Measurements from ENCODE around the gene P3H2. TPM values are rescaled to one million over a fixed set of nuclear protein-coding genes. Genes with fewer than 3 reads are reported as not detected.
"Not testable (repeated sequence)": the region's sequence is repeated elsewhere in the genome, so short reads cannot be mapped to it uniquely, and the experiment has no call there.

The P3H2 gene
- total RNA-seq, 2 donors from 2014 or later: 5.1 to 5.4 TPM

- Histone ChIP-seq H3K27ac (no peak overlapping the region), H3K9me3 (no peaks in the 10 kb centered on the region), H3K4me1 (peaks cover 0 to 5% of the 10 kb centered on the region in 2 donors), H3K27me3 (no peaks in the 10 kb centered on the region), H3K4me3 (no peak overlapping the region), H3K36me3 (no peaks in the 10 kb centered on the region)
- no peak for TF ChIP-seq CTCF (IDR thresholded peaks at IDR 0.05)
- DNase-seq (ENCODE audit: low spot score): no peak
Measured at GRCh38 chr3:190072856-190073255, 47.8 kb downstream of the P3H2 start.

- not testable (repeated sequence) for H3K9me3 ChIP-seq; H3K36me3 ChIP-seq; H3K4me3 ChIP-seq; DNase-seq (ENCODE audit: low spot score); H3K4me1 ChIP-seq; H3K27ac ChIP-seq; H3K27me3 ChIP-seq
Measured at GRCh38 chr3:190071921-190072320, 48.8 kb downstream of the P3H2 start.

- Histone ChIP-seq H3K27ac (no peak overlapping the region), H3K4me3 (no peak overlapping the region), H3K4me1 (no peaks in the 10 kb centered on the region), H3K27me3 (no peaks in the 10 kb centered on the region), H3K36me3 (no peaks in the 10 kb centered on the region), H3K9me3 (no peaks in the 10 kb centered on the region)
- no peak for TF ChIP-seq CTCF (IDR thresholded peaks at IDR 0.05)
- DNase-seq (ENCODE audit: low spot score): no peak
Measured at GRCh38 chr3:190070622-190071347, 49.9 kb downstream of the P3H2 start.

GRCh38 chr3:190065204-190065603 is 55.5 kb downstream of the P3H2 start:
- Histone ChIP-seq H3K9me3 (no peaks in the 10 kb centered on the region), H3K36me3 (no peaks in the 10 kb centered on the region), H3K27ac (no peak overlapping the region), H3K4me1 (no peaks in the 10 kb centered on the region), H3K27me3 (no peaks in the 10 kb centered on the region), H3K4me3 (no peak overlapping the region)
- no peak for TF ChIP-seq CTCF (IDR thresholded peaks at IDR 0.05)
- DNase-seq (ENCODE audit: low spot score): no peak

- Histone ChIP-seq H3K4me1 (no peaks in the 10 kb centered on the region), H3K27me3 (no peaks in the 10 kb centered on the region), H3K9me3 (no peaks in the 10 kb centered on the region), H3K27ac (no peak overlapping the region), H3K4me3 (no peak overlapping the region), H3K36me3 (no peaks in the 10 kb centered on the region)
- TF ChIP-seq CTCF (IDR thresholded peaks at IDR 0.05): no peak
- no peak for DNase-seq (ENCODE audit: low spot score)
Measured at GRCh38 chr3:190064659-190065058, 56.0 kb downstream of the P3H2 start.

- DNase-seq (ENCODE audit: low spot score): no peak
- no peaks in the 10 kb centered on the region for H3K9me3 ChIP-seq
- peaks cover 0 to 4% of the 10 kb centered on the region in 2 donors for H3K4me1 ChIP-seq
- no peak for TF ChIP-seq CTCF (IDR thresholded peaks at IDR 0.05)
- H3K36me3 ChIP-seq: no peaks in the 10 kb centered on the region
- H3K4me3 ChIP-seq: no peak overlapping the region
- H3K27ac ChIP-seq: no peak overlapping the region
- H3K27me3 ChIP-seq: no peaks in the 10 kb centered on the region
Measured at GRCh38 chr3:190064112-190064511, 56.6 kb downstream of the P3H2 start.

Data from right atrium auricular region (tissue), 2 donors.